NOMO-1 (cell line): Measurements from ENCODE around the gene SERINC4.
A peak's percentile ranks its signal among the peaks of the same experiment; 100 is the strongest.

ENCODE experiments used
- DNase-seq, 2 experiments: peaks; one replicate each; lab custom pipeline; 2025; ENCODE audit not compliant: unreplicated experiment in 2 of 2; lab: John Stamatoyannopoulos, UW

The SERINC4 gene

GRCh38 chr15:43799209-43799944 is 643 bp downstream of the SERINC4 start:
- no peak for DNase-seq

- no peak for DNase-seq
These were observed 3.5 kb downstream of the SERINC4 start for GRCh38 chr15:43796566-43796965.

GRCh38 chr15:43795997-43796396 is 4.0 kb downstream of the SERINC4 start:
- no peak for DNase-seq

GRCh38 chr15:43795197-43795596 is 4.8 kb downstream of the SERINC4 start:
- DNase-seq: no peak

GRCh38 chr15:43794269-43795037 is 5.6 kb downstream of the SERINC4 start:
- no peak for DNase-seq

- no peak for DNase-seq
These were observed 6.4 kb downstream of the SERINC4 start for GRCh38 chr15:43793647-43794046.

- DNase-seq: peak; percentile 18 to 36
These were observed 7.1 kb downstream of the SERINC4 start for GRCh38 chr15:43792761-43793476.

- peak; percentile 98 to 99 for DNase-seq
These were observed 7.8 kb downstream of the SERINC4 start, which contains the start of gene SERF2 for GRCh38 chr15:43791993-43792760. Gene SERF2, plus strand, starts transcription at chr15:43792320. Its CDS starts 57 bp downstream, at chr15:43792377.

GRCh38 chr15:43789409-43789808 is 10.6 kb downstream of the SERINC4 start:
- DNase-seq: no peak

GRCh38 chr15:43779016-43779415 is 21.0 kb downstream of the SERINC4 start:
- no peak for DNase-seq

- DNase-seq: peak; percentile 89 to 90
These were observed 22.6 kb downstream of the SERINC4 start for GRCh38 chr15:43777267-43777914.

GRCh38 chr15:43776718-43777266 is 23.2 kb downstream of the SERINC4 start, which contains the start of gene ELL3:
Gene ELL3, minus strand, starts transcription at chr15:43776966. Its CDS starts 65 bp downstream, at chr15:43776901.
- DNase-seq: peak; percentile 82 to 87

GRCh38 chr15:43776101-43776717 is 23.8 kb downstream of the SERINC4 start:
- no peak for DNase-seq

- DNase-seq: no peak
These were observed 24.5 kb downstream of the SERINC4 start for GRCh38 chr15:43775411-43775965.

- no peak for DNase-seq
These were observed 26.0 kb downstream of the SERINC4 start for GRCh38 chr15:43774062-43774461.

GRCh38 chr15:43772624-43773023 is 27.4 kb downstream of the SERINC4 start:
- DNase-seq: no peak

GRCh38 chr15:43771816-43772215 is 28.2 kb downstream of the SERINC4 start:
- no peak for DNase-seq

GRCh38 chr15:43769584-43770228 is 30.3 kb downstream of the SERINC4 start:
- DNase-seq: peak in 1 of 2 experiments; percentile 55
